GM12878 (cell line): ENCODE data around the gene CLMP. TPM values are rescaled to one million over a fixed set of nuclear protein-coding genes. Genes with fewer than 3 reads are reported as not detected.

Experiments used
- ATAC-seq: fragments of 200-7000 bp; cut with Tn5 transposase; 3 replicates; pipeline ENCODE4 v1.9.1; 2020; ENCODE audit warnings: mild to moderate bottlenecking, moderate library complexity
- BruUV-seq: library from RNA; stranded (reverse); fragments of 400-500 nt; replicated peaks from 2 replicates; lab custom pipeline; 2021; lab: Mats Ljungman, UMichigan
- CTCF ChIA-PET: fragments of 300-600 bp; sonication (Branson Sonifier 250); formaldehyde crosslinking; extraction: SDS; loops from one replicate; lab custom pipeline; 2021; ENCODE audit warnings: inconsistent platforms; lab: Yijun Ruan, JAX
- POLR2A ChIA-PET: fragments of 350-600 bp; formaldehyde crosslinking; extraction: SDS; loops from one replicate; lab custom pipeline; 2021; ENCODE audit warnings: inconsistent platforms; lab: Charles Lee
- RAD21 ChIA-PET: fragments of 300-600 bp; sonication (Branson Sonifier 250); formaldehyde crosslinking; loops from one replicate; lab custom pipeline; 2023; ENCODE audit warnings: antibody characterized with exemption; ENCODE audit not compliant: unreplicated experiment; lab: Charles Lee
- SMC1A ChIA-PET: fragments of 300-600 bp; sonication (Branson Sonifier 250); formaldehyde crosslinking; loops from one replicate; lab custom pipeline; 2023; ENCODE audit not compliant: unreplicated experiment, uncharacterized antibody; lab: Charles Lee
- DNase-seq: peaks from one replicate; pipeline ENCODE4 v3.0.0-alpha.2; 2011; ENCODE audit warnings: low read depth, low spot score
- FAIRE-seq: peaks from 3 replicates; lab custom pipeline; 2011; peaks lifted over from hg19 to GRCh38; lab: Jason Lieb, UNC
- H2AFZ ChIP-seq: 2 replicates; pipeline ENCODE4 v1.6.0; 2011; ENCODE audit warnings: low read depth, low read length, control low read depth; ENCODE audit not compliant: control insufficient read depth
- H3K27ac ChIP-seq: 2 replicates; pipeline ENCODE4 v1.5.1; 2011; ENCODE audit warnings: control low read depth; ENCODE audit not compliant: control insufficient read depth, insufficient read depth
- H3K27me3 ChIP-seq, 2 experiments: replicated peaks in 1 of 2; 2 replicates each; pipeline versions ENCODE4 v1.6.0 to v1.6.1; 2011; ENCODE audit warnings: low read length in 1 of 2; ENCODE audit not compliant: control insufficient read depth in 2 of 2, insufficient read depth in 2 of 2
- H3K36me3 ChIP-seq, 2 experiments: 2 replicates each; pipeline ENCODE4 v1.5.1; 2011; ENCODE audit warnings: low read length in 1 of 2; ENCODE audit not compliant: control insufficient read depth in 2 of 2, insufficient read depth in 2 of 2
- H3K4me1 ChIP-seq: 2 replicates; pipeline ENCODE4 v1.6.1; 2011; ENCODE audit warnings: mild to moderate bottlenecking, low read length, moderate library complexity, mixed read lengths; ENCODE audit not compliant: control insufficient read depth, insufficient read depth
- H3K4me2 ChIP-seq: 2 replicates; pipeline ENCODE4 v1.6.0; 2011; ENCODE audit warnings: control low read depth; ENCODE audit not compliant: control insufficient read depth, insufficient read depth
- H3K4me3 ChIP-seq: fragments of 200-600 bp; sonication (generic); 2 replicates; pipeline ENCODE4 v1.5.1; 2016
- H3K79me2 ChIP-seq: 2 replicates; pipeline ENCODE4 v1.6.0; 2011; ENCODE audit warnings: low read length; ENCODE audit not compliant: control insufficient read depth, insufficient read depth
- H3K9ac ChIP-seq: 2 replicates; pipeline ENCODE4 v1.8.0; 2011; ENCODE audit warnings: low read length, control low read depth, mixed read lengths; ENCODE audit not compliant: control insufficient read depth, insufficient read depth
- H3K9me3 ChIP-seq: replicated peaks from 3 replicates; pipeline ENCODE4 v1.5.1; 2011; ENCODE audit warnings: mild to moderate bottlenecking, low read length; ENCODE audit not compliant: control insufficient read depth, insufficient read depth
- H4K20me1 ChIP-seq: 2 replicates; pipeline ENCODE4 v1.6.0; 2011; ENCODE audit not compliant: control insufficient read depth, insufficient read depth
- BCL11A ChIP-seq: IDR thresholded peaks from 2 replicates; pipeline ENCODE4 v1.6.1; 2011; ENCODE audit warnings: low read depth, low read length
- E4F1 ChIP-seq: fragments of 450-650 bp; IDR thresholded peaks from 2 replicates; pipeline ENCODE4 v1.6.1; 2018; ENCODE audit warnings: borderline replicate concordance, mild to moderate bottlenecking; ENCODE audit not compliant: partially characterized antibody
- FOXK2 ChIP-seq: fragments of 450-650 bp; IDR thresholded peaks from 2 replicates; pipeline ENCODE4 v1.6.1; 2017; ENCODE audit warnings: mild to moderate bottlenecking, moderate library complexity
- IRF5 ChIP-seq: fragments of 450-650 bp; IDR thresholded peaks from 2 replicates; pipeline ENCODE4 v1.6.1; 2017; ENCODE audit warnings: borderline replicate concordance
- KLF5 ChIP-seq: fragments of 450-650 bp; IDR thresholded peaks from 2 replicates; pipeline ENCODE4 v1.6.1; 2014; ENCODE audit warnings: mild to moderate bottlenecking; ENCODE audit not compliant: partially characterized antibody
- NFXL1 ChIP-seq: fragments of 450-650 bp; IDR thresholded peaks from 2 replicates; pipeline ENCODE4 v1.6.1; 2017; ENCODE audit warnings: antibody characterized with exemption, mild to moderate bottlenecking, borderline replicate concordance
- NR2C2 ChIP-seq: IDR thresholded peaks from 2 replicates; pipeline ENCODE4 v1.6.1; 2011; ENCODE audit warnings: borderline replicate concordance, low read depth; ENCODE audit not compliant: control insufficient read depth, insufficient read length
- NR2F1 ChIP-seq: fragments of 450-650 bp; conservative IDR thresholded peaks from 2 replicates; pipeline ENCODE4 v1.6.1; 2017; ENCODE audit warnings: mild to moderate bottlenecking
- NRF1 ChIP-seq: conservative IDR thresholded peaks from 2 replicates; pipeline ENCODE4 v1.6.1; 2011; ENCODE audit warnings: mild to moderate bottlenecking, low read depth, low read length, improper control_type of control experiment
- POLR2A ChIP-seq: IDR thresholded peaks from 2 replicates; pipeline ENCODE4 v1.6.1; 2011; ENCODE audit warnings: low read depth, mild to moderate bottlenecking, low read length
- SIX5 ChIP-seq: IDR thresholded peaks from 2 replicates; pipeline ENCODE4 v1.6.1; 2011; ENCODE audit warnings: mild to moderate bottlenecking, low read depth, low read length, moderate library complexity; ENCODE audit not compliant: severe bottlenecking
- YBX1 ChIP-seq: fragments of 450-650 bp; IDR thresholded peaks from 2 replicates; pipeline ENCODE4 v1.6.1; 2016; ENCODE audit warnings: antibody characterized with exemption
- YY1 ChIP-seq: IDR thresholded peaks from 2 replicates; pipeline ENCODE4 v1.6.1; 2011; ENCODE audit warnings: low read depth, mild to moderate bottlenecking, low read length
- ZNF207 ChIP-seq: fragments of 450-650 bp; IDR thresholded peaks from 2 replicates; pipeline ENCODE4 v1.6.1; 2014; ENCODE audit warnings: antibody characterized with exemption, mild to moderate bottlenecking, borderline replicate concordance
- WGBS: methylation state at CpG from one replicate; pipeline ENCODE4 v1.1.6; 2016; ENCODE audit warnings: low lambda C conversion rate; ENCODE audit not compliant: insufficient replicate concordance, insufficient coverage; ENCODE audit errors: missing lambda C conversion rate; 5-methylcytosine and 5-hydroxymethylcytosine counted together
- in situ Hi-C: fragments of 300-500 bp; cut with MboI; formaldehyde crosslinking; loops from 9 replicates; pipeline ENCODE4 v1.14.3; 2018; ENCODE audit warnings: mixed read lengths
- intact Hi-C: fragments of 100-400 bp; cut with micrococcal nuclease; formaldehyde crosslinking; loops from one replicate; pipeline ENCODE4 v1.14.2; 2022; ENCODE audit not compliant: unreplicated experiment
- polyA plus RNA-seq, 11 experiments: library from polyadenylated mRNA; depleted of rRNA in 4 of 11; unstranded in 6 of 11; stranded (reverse) in 5 of 11; fragments of >200 nt; fragmentation: Nextera tagmentation in 4 of 11; fragmentation: Illumina TruSeq in 1 of 11; extraction: Ambion mirVana in 4 of 11; extraction: Trizol in 1 of 11; gene quantifications; 1 replicate in 1 of 11; 2 replicates in 10 of 11; pipeline versions ENCODE4 v1.2.1 to v1.2.3, GENCODE V29; 2011 to 2016; ENCODE audit warnings: inconsistent platforms in 2 of 11, missing spikeins in 2 of 11, low read depth in 1 of 11
- total RNA-seq, 4 experiments: library from RNA; depleted of rRNA in 3 of 4; stranded (reverse); fragments of >200 nt in 3 of 4; fragmentation: Illumina TruSeq in 1 of 4; extraction: Trizol in 1 of 4; gene quantifications; 2 replicates each; pipeline versions ENCODE4 v1.2.1 to v1.2.3, GENCODE V29; 2013 to 2021

The CLMP gene
- total and polyA plus RNA-seq, 10 of the 15 experiments (the other 5 are each of a cell fraction or from before 2014, with no cell fraction given) = 0.01 to 0.71 (median 0.20) TPM; not detected in 4

GRCh38 chr11:123035831-123036230, 159.2 kb downstream of the CLMP start:
- Histone ChIP-seq H3K27me3 (no peaks in the 10 kb centered on the region), H3K9ac (no peak overlapping the region), H3K27ac (no peak overlapping the region), H3K4me3 (no peak overlapping the region), H3K4me1 (no peaks in the 10 kb centered on the region), H3K79me2 (no peaks in the 10 kb centered on the region), H3K36me3 (no peaks in the 10 kb centered on the region), H3K4me2 (no peak overlapping the region), H2AFZ (no peak overlapping the region), H4K20me1 (no peaks in the 10 kb centered on the region), H3K9me3 (no peaks in the 10 kb centered on the region)
- CTCF ChIA-PET = interaction anchor here (1.6 to 6.8 kb wide), 2 partner anchors 14 to 19 kb away, joined by 4 to 55 read pairs; no protein-coding TSS in a partner anchor
- POLR2A ChIA-PET = no interaction called here
- no TSS peak for BruUV-seq
- intact Hi-C loops (no loop called here), in situ Hi-C loops (no loop called here)
- SMC1A ChIA-PET = interaction anchor here (3.4 kb wide), 1 partner anchor 18 kb away, joined by 19 read pairs; no protein-coding TSS in a partner anchor
- no peak for DNase-seq
- TF ChIP-seq YY1 = no peak
- no peak for TF ChIP-seq KLF5
- TF ChIP-seq BCL11A = no peak
- TF ChIP-seq NR2C2 = no peak
- TF ChIP-seq ZNF207 = no peak
- TF ChIP-seq IRF5 = no peak
- no peak for TF ChIP-seq SIX5
- no peak for TF ChIP-seq NFXL1
- TF ChIP-seq FOXK2 = no peak
- TF ChIP-seq POLR2A = no peak
- no peak for TF ChIP-seq NR2F1
- TF ChIP-seq YBX1 = no peak
- no peak for TF ChIP-seq NRF1
- TF ChIP-seq E4F1 = no peak
- no peak for ATAC-seq
- 58% methylated on average over 10 of the region's 10 CpGs for WGBS
- no peak for FAIRE-seq
- RAD21 ChIA-PET = no interaction called here
